ENCODE data around the gene CHN1.

Gene CHN1

GRCh38 chr2:174748948-174749347 is 256.2 kb downstream of the CHN1 start:
- Histone ChIP-seq H3K79me2 (ENCODE audit: insufficient read depth, low read depth) (no peaks in the 10 kb centered on the region), H3K27ac (no peak overlapping the region), H3K9ac (no peak overlapping the region), H3K36me3 (ENCODE audit: insufficient read depth) (no peaks in the 10 kb centered on the region), H2AFZ (ENCODE audit: low read depth) (no peak overlapping the region), H3K27me3 (ENCODE audit: insufficient read depth, low read depth) (no peaks in the 10 kb centered on the region), H3K4me2 (no peak overlapping the region), H3K4me3 (IDR thresholded peaks at IDR 0.05; ENCODE audit: insufficient read depth, low read depth, low read length) (no peak overlapping the region), H3K4me1 (ENCODE audit: low read depth, poor library complexity, severe bottlenecking) (peaks cover 20% of the 10 kb centered on the region), H4K20me1 (ENCODE audit: insufficient read depth) (no peaks in the 10 kb centered on the region)
- peak; percentile 89 for TF ChIP-seq CTCF (conservative IDR thresholded peaks at IDR 0.05; ENCODE audit: low read depth, low read length)

Measured in KMS-11 (cell line).